Cardiac fibroblast (primary cell): ENCODE measurements around the gene RNF157.
"Not testable (repeated sequence)": the region's sequence is repeated elsewhere in the genome, so short reads cannot be mapped to it uniquely, and the experiment has no call there.

Experiments used
- DNase-seq, 2 donors: peaks; one replicate each; pipeline versions ENCODE4 v3.0.0 to v3.0.0-alpha.2; 2010; ENCODE audit warnings: low read depth in 2 of 2
- H3K4me3 ChIP-seq, 2 donors: replicated peaks in 1 of 2; 1 replicate in 1 of 2; 2 replicates in 1 of 2; pipeline ENCODE4 v1.5.1; 2011; ENCODE audit warnings: low read depth in 2 of 2, low read length in 2 of 2, mild to moderate bottlenecking in 2 of 2, moderate library complexity in 1 of 2
- TF ChIP-seq, protein P1 (sequence below): IDR thresholded peaks from one replicate; pipeline ENCODE4 v1.5.1; 2011; ENCODE audit warnings: low read depth, mild to moderate bottlenecking, low read length, inconsistent platforms

RNF157 gene

GRCh38 chr17:76219670-76220383, 20.5 kb downstream of the RNF157 start:
- H3K4me3 ChIP-seq, result no peak overlapping the region
- TF ChIP-seq, protein P1, sequence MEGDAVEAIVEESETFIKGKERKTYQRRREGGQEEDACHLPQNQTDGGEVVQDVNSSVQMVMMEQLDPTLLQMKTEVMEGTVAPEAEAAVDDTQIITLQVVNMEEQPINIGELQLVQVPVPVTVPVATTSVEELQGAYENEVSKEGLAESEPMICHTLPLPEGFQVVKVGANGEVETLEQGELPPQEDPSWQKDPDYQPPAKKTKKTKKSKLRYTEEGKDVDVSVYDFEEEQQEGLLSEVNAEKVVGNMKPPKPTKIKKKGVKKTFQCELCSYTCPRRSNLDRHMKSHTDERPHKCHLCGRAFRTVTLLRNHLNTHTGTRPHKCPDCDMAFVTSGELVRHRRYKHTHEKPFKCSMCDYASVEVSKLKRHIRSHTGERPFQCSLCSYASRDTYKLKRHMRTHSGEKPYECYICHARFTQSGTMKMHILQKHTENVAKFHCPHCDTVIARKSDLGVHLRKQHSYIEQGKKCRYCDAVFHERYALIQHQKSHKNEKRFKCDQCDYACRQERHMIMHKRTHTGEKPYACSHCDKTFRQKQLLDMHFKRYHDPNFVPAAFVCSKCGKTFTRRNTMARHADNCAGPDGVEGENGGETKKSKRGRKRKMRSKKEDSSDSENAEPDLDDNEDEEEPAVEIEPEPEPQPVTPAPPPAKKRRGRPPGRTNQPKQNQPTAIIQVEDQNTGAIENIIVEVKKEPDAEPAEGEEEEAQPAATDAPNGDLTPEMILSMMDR, result no peak
- DNase-seq, result no peak

GRCh38 chr17:76217081-76217480, 23.2 kb downstream of the RNF157 start:
- TF ChIP-seq, protein P1, result no peak
- no peak overlapping the region for H3K4me3 ChIP-seq
- no peak for DNase-seq

DNA sequence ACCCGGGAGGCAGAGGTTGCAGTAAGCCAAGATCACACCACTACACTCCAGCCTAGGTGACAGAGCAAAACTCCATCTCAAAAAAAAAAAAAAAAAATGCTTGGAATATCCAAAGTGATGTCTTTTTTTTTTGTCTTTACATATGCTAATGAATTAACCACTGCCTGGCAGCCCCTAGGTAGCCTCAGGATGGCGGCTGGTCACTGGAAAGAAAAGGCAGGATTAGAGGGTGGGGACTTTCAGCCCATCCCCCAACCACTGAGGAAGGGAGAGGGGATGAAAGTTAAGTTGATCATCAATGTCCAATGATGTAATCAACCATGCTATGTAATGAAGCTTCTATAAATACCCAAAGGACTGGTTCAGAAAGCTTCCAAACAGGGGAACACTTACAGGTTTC, 26.8 kb downstream of the RNF157 start:
- no peak overlapping the region for H3K4me3 ChIP-seq
- TF ChIP-seq, protein P1, result no peak
- DNase-seq, result no peak

DNA sequence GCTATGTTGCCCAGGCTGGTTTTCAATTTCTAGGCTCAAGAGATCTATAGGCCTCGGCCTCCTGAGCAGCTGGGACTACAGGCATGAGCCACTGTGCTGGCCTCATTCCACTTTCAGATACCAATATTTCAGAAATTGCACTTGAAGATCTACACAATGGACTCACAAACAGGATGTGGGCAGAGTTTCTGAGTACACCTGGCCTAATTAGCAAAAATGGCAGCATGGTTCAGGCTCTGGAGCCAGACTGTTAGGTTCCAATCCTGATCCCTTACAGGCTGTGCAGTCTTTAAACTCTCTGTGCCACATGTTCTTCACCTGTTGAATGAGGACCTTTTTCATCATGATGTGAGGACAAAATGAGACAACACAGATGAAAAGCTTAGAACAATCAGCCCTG, 32.2 kb downstream of the RNF157 start:
- TF ChIP-seq, protein P1, result no peak
- H3K4me3 ChIP-seq, result no peak overlapping the region
- DNase-seq, result no peak

DNA sequence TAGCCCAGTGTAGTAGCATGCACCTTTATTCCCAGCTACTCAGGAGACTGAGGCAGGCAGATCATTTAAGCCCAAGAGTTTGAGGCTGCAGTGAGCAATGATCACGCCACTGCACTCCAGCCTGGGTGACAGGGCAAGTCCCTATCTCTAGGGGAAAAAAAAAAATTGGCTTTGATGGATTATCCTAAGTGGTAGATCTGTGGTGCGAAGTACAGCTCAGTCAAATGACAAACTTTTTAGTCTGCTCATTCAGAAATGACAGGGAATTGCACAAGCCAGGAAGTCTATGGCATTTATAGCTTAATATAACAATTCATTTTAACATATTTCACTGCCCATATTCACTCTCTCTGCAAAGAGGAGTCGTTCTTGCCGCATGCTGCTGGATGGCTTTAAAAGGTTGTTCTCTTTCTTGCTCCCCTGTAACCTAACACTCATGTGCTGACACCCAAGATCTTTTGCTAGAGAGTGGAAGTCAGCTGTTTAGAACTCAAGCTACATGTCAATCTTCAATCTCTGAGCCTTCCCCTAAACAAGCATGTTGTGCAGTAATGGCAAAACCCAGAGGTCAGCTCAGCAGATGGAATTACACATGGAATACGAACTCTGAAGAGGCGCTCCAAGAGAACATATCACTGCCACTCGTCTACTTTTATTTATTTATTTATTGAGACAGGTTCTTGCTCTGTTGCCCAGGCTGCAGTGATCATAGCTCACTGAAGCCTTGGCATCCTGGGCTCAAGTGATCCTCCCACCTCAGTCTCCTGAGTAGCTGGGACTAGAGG, 32.8 kb downstream of the RNF157 start:
- TF ChIP-seq, protein P1, result no peak
- no peak overlapping the region for H3K4me3 ChIP-seq
- DNase-seq, result no peak

- H3K4me3 ChIP-seq, DNase-seq: not testable (repeated sequence)
These were observed 34.6 kb downstream of the RNF157 start for GRCh38 chr17:76205542-76206144.

DNA sequence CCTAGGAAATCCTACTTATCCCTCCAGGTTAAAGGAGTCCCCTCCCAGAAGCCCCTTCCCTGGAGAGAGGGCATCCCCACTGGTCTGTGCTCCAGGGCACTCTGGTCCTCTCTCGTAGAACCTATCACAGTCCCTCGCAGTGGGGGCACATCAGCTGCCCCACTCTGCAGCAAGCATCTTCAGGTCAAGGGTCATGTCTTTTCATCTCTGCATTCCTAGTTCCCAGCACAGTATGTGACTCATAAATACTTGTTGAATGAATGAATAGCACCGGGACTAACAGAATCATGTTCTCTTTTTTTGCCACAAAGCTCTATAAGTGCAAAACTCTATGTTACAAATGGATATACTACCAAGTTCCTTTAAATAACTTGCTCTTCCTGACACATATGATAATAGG, 36.0 kb downstream of the RNF157 start:
- TF ChIP-seq, protein P1, result no peak
- DNase-seq, result peak; percentile 20 to 79
- no peak overlapping the region for H3K4me3 ChIP-seq
